ENCODE data around the gene ARPC1A.

ARPC1A gene

GRCh38 chr7:99387912-99388311 lies 62.2 kb downstream of the ARPC1A start:
- no peak for TF ChIP-seq CTCF (IDR thresholded peaks at IDR 0.05; ENCODE audit: low read depth, low read length)
- no peak overlapping the region for H3K4me3 ChIP-seq (ENCODE audit: low read depth, low read length)

GRCh38 chr7:99389772-99390171 lies 64.1 kb downstream of the ARPC1A start:
- H3K4me3 ChIP-seq (ENCODE audit: low read depth, low read length): no peak overlapping the region
- TF ChIP-seq CTCF (IDR thresholded peaks at IDR 0.05; ENCODE audit: low read depth, low read length): no peak

GRCh38 chr7:99390941-99391602 lies 65.4 kb downstream of the ARPC1A start:
- H3K4me3 ChIP-seq (ENCODE audit: low read depth, low read length): no peak overlapping the region
- no peak for TF ChIP-seq CTCF (IDR thresholded peaks at IDR 0.05; ENCODE audit: low read depth, low read length)

GRCh38 chr7:99392046-99392445 lies 66.3 kb downstream of the ARPC1A start:
- H3K4me3 ChIP-seq (ENCODE audit: low read depth, low read length): no peak overlapping the region
- TF ChIP-seq CTCF (IDR thresholded peaks at IDR 0.05; ENCODE audit: low read depth, low read length): no peak

- H3K4me3 ChIP-seq (ENCODE audit: low read depth, low read length): no peak overlapping the region; the same call in 1 of the 2 replicates
Observed at GRCh38 chr7:99392659-99393354, 67.1 kb downstream of the ARPC1A start.

GRCh38 chr7:99393355-99394187 lies 67.9 kb downstream of the ARPC1A start:
- TF ChIP-seq CTCF (IDR thresholded peaks at IDR 0.05; ENCODE audit: low read depth, low read length): no peak
- H3K4me3 ChIP-seq (ENCODE audit: low read depth, low read length): no peak overlapping the region

More at GRCh38 chr7:99392659-99393354, 67.1 kb downstream of the ARPC1A start:
- TF ChIP-seq CTCF (IDR thresholded peaks at IDR 0.05; ENCODE audit: low read depth, low read length): no peak

- no peak overlapping the region for H3K4me3 ChIP-seq (ENCODE audit: low read depth, low read length)
- no peak for TF ChIP-seq CTCF (IDR thresholded peaks at IDR 0.05; ENCODE audit: low read depth, low read length)
Observed at GRCh38 chr7:99394188-99394502, 68.4 kb downstream of the ARPC1A start.
